Posterior vena cava (tissue), 2 donors: ENCODE results near the gene CTNND2. TPM values are rescaled to one million over a fixed set of nuclear protein-coding genes. Genes with fewer than 3 reads are reported as not detected.
"Not testable (repeated sequence)": the region's sequence is repeated elsewhere in the genome, so short reads cannot be mapped to it uniquely, and the experiment has no call there.

Experiments used
- DNase-seq: peaks from one replicate; pipeline ENCODE4 v3.0.0-alpha.2; 2020; ENCODE audit warnings: low spot score
- intact Hi-C, 2 donors: fragments of 100-400 bp; cut with DNase I; formaldehyde crosslinking; loops; one replicate each; pipeline versions ENCODE4 v1.14.1 to v1.14.2; 2022 to 2023
- total RNA-seq, 2 donors: library from RNA; stranded (reverse); fragmentation: NEBNext Ultra II Directional; extraction: Animal tissue kit (Norgen Biotek cat#: 25700); gene quantifications; one replicate each; pipeline ENCODE4 v1.2.1, GENCODE V29; 2021
- donor health status: DM: yes; HTN: yes; CAD: no.
- donor health status: DM: yes; HTN: yes; CAD: no.

Gene CTNND2
- total RNA-seq, 2 donors from 2014 or later, result 0.46 to 1.6 TPM

DNA sequence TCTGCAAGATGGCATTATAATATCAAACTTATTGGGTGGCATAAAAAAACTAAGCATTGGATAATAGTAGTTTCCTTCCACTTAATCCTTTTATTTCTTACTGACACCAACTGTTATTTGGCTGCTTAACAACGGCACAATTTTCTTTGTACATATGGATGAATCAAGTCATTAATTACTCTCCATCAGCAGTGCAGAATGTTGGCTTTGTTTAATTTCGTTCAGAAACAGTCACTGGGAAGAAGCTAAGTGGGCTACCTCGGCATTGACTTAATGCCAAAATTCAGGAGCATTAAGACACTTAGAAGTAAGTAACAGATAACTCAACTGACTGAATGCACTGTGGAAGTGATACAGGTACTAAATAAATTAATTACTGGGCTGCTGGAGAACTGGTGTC, 460.4 kb downstream of the CTNND2 start:
- no peak for DNase-seq
- intact Hi-C loops, result no loop called here

DNA sequence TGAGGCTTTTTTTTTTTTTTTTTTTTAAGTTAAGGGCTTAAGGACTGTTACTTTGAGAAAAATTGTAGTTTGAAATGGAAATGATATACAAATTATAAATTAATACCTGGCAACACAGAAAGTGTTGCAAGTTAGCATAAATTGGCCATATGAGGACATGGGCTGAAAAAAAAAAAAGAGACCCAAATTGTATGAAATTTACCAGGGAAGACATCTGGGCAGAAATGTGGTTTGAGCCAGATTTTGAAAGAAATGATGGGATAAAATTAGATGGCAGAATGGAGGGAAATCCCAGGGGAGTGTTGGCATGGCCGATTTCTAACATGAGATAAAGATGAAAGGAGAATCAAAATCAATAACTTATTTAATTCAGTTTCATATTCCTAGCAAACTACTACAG, 472.1 kb downstream of the CTNND2 start:
- intact Hi-C loops, result no loop called here
- DNase-seq, result no peak

DNA sequence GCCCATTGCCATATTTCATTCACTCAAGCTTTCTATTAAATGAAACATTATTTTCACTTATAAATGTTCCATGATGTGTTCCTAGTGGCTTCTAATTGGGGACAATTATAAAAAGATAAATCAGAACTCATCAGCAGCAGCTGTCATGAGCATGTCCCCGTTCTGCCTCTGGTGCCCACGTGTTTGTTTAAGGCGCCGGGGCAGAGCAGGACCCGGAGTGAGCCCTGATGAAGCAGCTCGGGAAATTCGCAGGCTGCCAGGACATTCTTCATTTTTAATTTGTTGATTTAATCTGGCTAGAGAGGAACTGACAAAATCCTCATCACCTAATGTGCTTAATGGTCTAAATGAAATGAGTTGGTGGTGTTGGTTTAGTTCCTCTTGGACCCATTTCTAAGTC, 475.0 kb downstream of the CTNND2 start:
- no peak for DNase-seq
- intact Hi-C loops, result loop anchor here in 1 of 2 donors (5.0 kb wide), 1 partner anchor 1653 kb away; no protein-coding TSS in a partner anchor

DNA sequence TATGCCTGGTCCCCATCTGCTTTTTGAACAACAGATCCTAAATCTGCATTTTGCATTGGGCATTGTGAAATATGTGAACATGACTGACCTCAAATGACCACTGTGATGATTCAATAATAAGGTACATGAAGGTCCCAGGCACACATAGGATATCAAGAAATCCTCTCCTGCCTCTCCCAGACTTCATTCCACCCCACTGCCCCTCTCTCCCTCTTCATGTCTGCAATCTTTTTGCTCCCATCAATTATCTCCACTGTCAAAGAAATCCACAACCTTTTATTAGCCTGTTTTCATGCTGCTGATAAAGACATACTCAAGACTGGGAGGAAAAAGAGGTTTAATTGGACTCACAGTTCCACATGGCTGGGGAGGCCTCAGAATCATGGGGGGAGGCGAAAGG, 476.7 kb downstream of the CTNND2 start:
- intact Hi-C loops, result loop anchor here in 1 of 2 donors (5.0 kb wide), 1 partner anchor 1655 kb away; no protein-coding TSS in a partner anchor
- no peak for DNase-seq

DNA sequence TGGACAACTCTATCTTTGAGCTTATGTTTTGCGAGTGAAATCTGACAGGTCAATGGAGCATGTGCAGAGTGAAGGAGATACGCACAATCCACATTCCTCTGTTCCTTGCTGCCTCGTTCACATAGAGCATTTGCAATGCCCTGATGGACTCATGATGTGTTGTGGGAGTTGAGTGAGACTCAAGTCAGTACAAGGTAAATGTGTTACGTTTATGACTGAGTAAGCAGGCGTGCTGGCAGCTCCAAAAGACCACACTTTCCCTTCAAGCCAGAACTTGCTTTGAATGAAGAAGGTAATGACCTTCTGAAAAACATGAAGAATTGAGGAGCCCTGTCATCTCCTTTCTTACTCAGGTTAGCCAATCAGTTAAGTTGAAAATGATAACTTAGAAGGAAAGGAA, 477.8 kb downstream of the CTNND2 start:
- no peak for DNase-seq
- intact Hi-C loops, result loop anchor here in 1 of 2 donors (5.0 kb wide), 1 partner anchor 1656 kb away; no protein-coding TSS in a partner anchor

DNA sequence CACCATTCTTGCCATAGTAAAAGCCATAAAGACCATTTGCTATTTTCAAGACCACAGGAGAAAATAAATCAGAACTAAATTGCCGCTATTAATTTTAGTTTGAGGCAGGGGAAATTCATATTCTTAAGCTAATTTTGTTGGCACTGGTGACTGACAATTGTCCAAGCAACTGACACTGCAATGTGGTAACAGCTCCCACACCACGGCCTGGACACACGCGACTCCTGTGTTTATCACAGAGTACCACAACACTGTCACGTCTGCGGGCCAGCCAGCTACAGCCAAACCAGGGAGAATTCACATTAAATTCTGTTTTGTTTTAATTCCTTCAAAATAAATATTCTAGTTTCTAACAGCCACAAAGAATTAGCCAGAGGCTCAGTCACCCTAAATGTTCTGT, 481.9 kb downstream of the CTNND2 start:
- intact Hi-C loops, result no loop called here
- DNase-seq, result no peak

DNA sequence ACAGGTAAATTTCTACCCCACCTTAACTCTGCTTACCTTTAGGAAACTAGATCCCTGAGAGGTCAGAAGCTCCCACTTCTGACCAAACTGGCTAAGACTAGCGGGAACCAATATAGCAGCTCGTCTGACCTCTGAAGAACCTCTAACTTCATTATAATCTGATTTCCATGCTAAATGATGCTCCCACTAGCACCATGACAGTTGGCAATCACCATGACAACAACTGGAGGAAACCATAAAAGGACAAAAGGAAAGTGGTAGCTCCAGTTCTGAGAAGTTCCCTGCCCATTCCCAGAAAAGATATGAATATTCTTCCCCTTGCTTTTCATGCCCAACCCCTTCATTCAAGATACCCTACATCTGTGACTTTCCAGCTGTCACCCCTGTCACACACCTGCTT, 483.3 kb downstream of the CTNND2 start:
- intact Hi-C loops, result no loop called here
- DNase-seq, result no peak

DNA sequence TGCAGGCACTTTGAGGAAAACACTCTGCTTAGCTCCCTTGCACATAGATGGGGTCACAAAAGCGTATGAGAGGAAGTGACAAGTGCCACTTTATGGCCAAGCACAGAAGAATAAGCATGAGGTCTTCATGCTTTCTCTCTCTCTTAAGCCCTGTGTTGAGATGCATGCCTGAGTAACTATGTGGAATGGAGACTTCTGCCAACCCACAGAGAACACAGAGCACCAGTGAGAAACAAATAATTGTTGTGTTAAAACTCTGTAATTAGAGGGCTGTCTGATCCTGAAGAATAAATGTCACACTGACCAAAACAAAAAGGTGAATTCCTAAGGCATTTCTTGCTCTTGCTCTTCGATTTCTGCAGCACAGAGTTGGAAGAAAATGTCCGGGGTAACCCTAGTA, 488.5 kb downstream of the CTNND2 start:
- DNase-seq, result no peak
- intact Hi-C loops, result no loop called here

DNA sequence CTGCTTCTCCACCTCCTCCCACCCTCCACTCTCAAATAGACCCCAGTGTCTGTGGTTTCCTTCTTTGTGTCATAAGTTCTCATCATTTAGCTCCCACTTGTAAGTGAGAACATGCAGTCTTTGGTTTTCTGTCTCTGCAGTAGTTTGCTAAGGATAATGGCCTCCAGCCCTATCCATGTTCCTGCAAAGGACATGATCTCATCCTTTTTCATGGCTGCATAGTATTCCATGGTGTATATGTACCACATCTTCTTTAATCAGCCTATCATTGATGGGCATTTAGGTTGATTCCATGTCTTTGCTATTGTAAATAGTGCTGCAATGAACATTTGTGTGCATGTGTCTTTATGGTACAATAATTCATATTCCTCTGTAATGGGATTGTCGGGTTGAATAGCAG, 489.5 kb downstream of the CTNND2 start:
- DNase-seq, intact Hi-C loops: not testable (repeated sequence)

DNA sequence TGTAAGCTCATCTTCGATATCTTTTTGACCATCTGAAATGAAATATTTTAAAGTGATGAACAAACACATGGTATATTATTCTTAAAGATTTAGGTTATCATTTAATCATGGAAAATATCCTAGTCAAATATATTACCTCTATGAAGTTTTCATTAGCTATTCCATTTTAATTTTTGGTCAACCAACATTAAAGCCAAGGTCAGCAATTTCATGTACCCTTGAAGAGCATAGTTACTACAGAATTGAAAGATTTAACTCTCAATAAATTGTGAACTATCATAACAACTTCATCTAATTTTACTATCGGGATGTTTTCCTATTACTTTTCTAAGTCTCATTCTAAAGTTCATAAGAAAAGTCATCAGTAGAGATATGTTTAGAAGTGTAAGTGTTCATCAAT, 492.6 kb downstream of the CTNND2 start:
- intact Hi-C loops, result no loop called here
- no peak for DNase-seq

DNA sequence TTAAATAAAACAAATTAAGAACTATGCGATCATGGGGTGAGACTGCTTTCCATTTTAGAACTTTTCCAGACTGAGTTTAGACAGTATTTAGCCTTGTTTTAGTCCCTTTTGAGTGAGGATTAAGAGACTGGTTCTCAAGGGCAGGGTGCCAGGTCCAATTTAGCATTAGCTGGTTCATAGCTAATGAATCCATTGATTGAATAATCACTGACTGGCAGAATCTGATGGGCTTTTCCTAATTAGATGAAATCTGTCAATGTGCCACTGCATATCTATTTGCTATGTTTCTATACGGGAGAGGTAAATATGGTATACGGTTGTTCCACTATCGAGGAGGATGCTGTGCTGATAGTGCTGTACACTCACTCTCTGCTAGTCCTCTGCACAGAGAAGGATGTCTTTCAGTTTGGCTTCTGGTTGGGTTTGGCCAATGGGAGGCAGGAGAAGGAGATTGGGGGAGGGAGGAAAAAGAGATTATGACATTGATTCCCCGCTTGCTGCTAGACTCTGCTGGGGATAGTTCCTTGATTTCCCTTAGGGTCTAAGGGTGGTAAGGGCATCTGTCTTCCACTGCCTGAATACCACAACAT, 496.6 kb downstream of the CTNND2 start:
- intact Hi-C loops, result no loop called here
- DNase-seq, result no peak

DNA sequence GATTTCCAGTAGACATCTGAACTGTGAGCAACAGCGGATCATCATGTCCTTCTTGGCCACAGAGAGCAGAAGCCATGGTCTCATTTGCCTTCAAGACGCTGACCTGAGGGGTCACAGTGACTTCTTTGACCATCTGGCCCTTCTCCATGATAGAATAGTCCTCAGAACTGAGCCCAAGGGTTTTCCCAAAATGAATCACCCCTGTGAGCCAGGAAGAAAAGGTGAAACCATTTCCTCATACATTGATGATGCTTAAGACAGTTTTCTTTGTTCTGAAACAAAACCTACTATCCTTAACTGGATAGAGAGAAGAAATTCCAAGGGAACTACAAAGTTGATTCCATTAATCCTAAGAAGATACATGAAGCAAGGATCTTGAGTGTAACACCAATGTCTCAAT, 503.9 kb downstream of the CTNND2 start:
- intact Hi-C loops, result loop anchor here in 1 of 2 donors (2.0 kb wide), 1 partner anchor 18 kb away; no protein-coding TSS in a partner anchor
- no peak for DNase-seq

DNA sequence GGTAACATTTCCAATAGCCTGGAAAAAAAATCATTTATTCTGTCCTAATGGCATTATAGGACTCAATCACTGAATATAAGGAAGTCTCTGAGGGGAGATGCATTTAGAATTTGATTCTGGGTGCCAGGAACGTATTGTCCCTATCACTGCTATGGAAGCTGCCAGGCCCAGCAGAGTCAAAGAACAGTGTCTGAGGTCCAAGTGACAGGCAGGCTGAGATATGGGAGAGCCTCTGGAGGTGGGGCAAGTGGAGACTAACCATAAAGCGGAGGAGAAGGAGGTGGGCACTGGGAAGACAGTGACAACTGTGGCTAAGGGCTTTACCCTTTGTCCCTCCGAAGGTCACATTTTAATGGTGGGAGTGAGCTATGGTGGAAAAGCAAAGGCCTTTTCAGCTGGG, 505.5 kb downstream of the CTNND2 start:
- no peak for DNase-seq
- intact Hi-C loops, result no loop called here

DNA sequence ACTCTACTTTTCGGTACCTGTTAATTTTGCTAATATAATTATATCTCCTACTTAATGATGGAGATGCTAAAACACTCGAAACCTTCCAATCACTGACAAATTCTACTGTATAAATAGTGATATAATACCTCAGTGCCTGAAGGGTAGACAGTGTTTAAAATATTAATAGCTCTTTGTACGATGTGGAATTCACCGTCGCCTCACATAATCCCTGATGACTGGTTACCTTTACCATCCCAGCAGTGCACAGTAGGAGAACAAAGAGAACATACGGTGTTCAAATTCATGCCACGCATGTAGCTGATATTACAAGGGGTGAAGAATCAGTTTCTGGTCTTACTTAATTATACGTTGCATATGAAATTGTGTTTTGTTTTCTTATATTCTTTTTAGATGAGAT, 506.7 kb downstream of the CTNND2 start:
- intact Hi-C loops, result no loop called here
- no peak for DNase-seq

DNA sequence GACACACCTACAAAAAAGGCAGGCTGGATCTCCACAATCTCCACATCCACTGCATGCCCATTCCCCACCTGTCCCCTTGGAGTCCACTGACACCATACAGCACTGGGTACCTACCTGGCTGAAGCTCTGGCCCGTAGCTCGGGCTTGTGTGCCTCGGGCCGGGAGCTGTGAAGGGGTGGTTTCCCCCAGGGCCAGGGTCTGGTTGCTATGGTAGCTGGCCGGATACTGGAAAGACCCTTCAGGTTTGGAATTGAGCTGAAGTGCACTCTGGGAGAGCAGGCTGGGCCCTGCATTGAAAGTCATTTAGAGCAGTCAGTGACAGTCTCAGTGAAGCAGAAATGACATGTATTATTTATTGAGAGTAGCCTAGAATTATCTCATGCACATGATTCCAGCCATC, 507.3 kb downstream of the CTNND2 start:
- no peak for DNase-seq
- intact Hi-C loops, result no loop called here

DNA sequence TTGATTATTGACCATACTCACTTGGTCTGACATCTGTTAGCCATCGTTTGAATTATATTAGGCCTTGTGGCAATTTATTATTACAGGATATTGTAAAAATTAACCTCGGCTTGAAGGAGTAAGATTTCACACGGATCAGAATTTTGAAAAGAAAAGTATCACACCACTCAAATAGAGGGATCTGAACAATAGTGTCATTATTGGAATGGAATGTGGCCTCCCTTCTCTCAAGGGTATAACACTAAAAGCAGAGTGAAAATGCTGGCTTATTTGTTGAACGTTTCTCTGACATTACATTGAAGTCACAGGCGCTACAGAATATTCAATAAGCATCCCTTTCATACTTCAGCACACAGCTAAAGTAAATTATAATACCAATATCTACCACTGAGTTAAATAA, 509.3 kb downstream of the CTNND2 start:
- intact Hi-C loops, result no loop called here
- no peak for DNase-seq

DNA sequence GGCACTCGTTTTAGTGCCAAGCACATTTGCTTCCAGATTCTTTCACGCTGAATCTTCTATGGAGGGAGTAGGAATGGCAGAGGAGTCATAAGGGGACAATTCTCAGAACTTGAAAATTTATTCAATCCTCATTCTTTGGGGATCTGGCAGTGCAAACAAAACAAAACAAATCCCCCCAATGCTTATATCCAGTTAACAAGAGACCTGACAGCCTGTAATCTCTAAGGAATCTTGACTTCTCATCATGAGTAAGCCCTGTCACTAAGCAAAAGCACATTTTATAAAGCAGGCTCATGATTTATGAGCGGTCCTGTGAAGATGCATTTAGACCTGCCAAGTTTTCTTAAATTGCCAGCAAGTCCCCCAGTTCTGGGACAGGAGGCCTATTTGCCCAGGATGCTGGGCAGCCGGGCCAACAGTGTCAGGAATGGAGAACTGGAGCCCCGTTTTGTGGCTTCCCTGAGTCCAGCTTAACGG, 513.9 kb downstream of the CTNND2 start:
- intact Hi-C loops, result no loop called here

DNA sequence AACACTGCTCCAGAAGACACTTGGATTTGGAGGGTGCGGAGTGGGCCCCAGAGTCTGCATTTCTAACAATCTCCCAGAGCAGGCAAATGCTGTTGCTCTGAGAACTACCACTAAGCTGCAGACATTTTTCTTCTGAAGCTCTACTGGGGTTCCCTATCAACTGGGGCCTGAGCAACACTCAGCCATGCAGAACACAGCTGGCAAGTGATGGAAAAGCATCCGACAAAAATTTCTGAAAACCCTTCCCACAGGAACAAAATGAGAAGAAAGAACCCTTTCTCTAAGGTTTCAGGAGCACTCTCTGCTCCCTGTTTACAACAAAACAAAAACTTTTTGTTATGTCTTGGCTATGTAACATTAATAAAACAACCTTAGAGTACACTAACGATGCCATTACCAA, 516.9 kb downstream of the CTNND2 start:
- intact Hi-C loops, result no loop called here
- no peak for DNase-seq

More for the DNA sequence above, 513.9 kb downstream of the CTNND2 start:
- no peak for DNase-seq

DNA sequence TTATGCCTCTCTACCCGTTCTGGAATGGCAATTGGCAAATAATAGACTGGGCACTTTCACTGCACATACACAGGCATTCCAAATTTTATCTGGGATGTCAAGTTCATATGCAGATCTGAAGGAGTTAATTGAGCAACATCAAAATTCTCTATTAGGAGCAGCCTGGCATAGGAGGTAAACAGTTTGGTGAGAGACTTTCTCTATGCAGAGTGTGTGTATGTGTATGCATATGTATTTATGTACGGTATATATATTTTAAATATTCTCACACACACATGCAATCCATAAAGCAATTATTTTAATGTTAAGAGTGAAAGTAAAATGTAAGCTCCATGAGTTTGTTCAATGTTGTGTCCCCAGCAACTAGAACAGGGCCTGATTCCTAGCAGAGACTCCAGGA, 517.8 kb downstream of the CTNND2 start:
- intact Hi-C loops, result no loop called here
- DNase-seq, result no peak

DNA sequence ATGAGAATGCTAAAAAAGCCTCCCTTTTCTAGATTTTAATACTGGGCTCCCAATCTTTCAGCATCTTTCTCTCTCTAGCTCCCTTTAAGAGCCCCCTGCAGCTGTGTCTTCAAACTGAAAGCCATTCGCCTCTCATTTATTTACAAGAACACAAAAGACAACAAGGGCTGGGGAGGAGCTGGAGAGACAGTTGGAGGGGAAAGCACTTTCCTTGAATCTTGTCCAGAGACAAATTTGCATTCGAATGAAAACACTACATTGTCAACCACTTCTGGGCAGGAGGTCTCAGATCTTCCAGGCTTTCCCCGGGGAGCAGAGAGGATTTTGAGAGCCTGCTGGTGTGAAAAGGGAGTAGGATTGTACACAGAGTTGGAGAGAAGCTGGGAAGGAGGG, 518.3 kb downstream of the CTNND2 start:
- no peak for DNase-seq
- intact Hi-C loops, result no loop called here

DNA sequence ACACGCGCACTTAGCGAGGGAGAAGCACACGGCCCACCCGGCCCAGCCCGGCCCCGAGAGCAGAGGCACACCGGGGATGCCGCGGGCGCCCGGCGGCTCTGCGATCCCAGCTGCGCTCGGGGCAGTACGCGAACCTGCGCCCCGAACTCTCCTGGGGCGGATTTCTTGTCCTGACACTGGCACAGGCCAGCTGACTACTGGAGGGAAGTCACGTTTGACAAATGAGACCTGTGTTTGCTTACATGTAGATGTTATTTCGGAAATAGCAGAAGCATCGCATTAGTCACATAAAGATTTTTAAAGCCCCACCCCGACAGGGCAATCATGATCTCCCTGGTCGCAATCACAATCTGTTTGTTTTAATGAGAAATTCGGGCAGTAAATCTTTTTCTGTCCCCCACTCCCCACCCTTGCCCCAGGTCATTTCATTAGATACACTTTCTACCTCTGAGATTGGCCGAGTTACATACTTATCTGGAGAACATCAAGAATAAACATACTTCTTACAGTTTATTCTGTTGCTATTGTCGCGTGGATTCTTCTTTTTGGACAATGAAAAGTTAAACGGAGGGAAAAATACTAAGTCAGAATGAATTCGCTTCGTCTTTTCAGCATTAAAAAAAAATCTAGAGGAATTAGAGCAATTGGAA, 518.9 kb downstream of the CTNND2 start:
- no peak for DNase-seq
- intact Hi-C loops, result no loop called here
